Prostate gland (tissue), 2 donors: ENCODE results near the gene SPARC.

Source experiments
- CTCF ChIP-seq, 4 experiments: fragments of 200-600 bp in 2 of 4; fragments of 450-650 bp in 2 of 4; sonication (generic) in 2 of 4; IDR thresholded peaks; 1 replicate in 3 of 4; 2 replicates in 1 of 4; pipeline ENCODE4 v1.5.1; 2016 to 2019; ENCODE audit warnings: antibody characterized with exemption in 4 of 4, mild to moderate bottlenecking in 2 of 4, moderate library complexity in 2 of 4
- POLR2AphosphoS5 ChIP-seq: sonication (generic); formaldehyde crosslinking; IDR thresholded peaks from one replicate; pipeline ENCODE4 v1.6.1; 2017; ENCODE audit warnings: antibody characterized with exemption

GRCh38 chr5:151628112-151628823, 58.4 kb downstream of the SPARC start:
- TF ChIP-seq CTCF (IDR thresholded peaks at IDR 0.05) (no peak), POLR2AphosphoS5 (no peak)
